ENCODE data around the gene DNAAF8.

DNAAF8 gene

GRCh38 chr16:4798456-4798855 lies 64.1 kb downstream of the DNAAF8 start:
- Histone ChIP-seq H3K4me1 (ENCODE audit: low read length) (0 out of 2 replicates have a peak, but pooled peaks cover 3% of the 10 kb centered on the region), H3K4me2 (ENCODE audit: low read depth, low read length) (no peak overlapping the region), H3K4me3 (ENCODE audit: low read length) (no peak overlapping the region), H3K9me2 (replicated peaks; ENCODE audit: insufficient read depth, low read length) (no peaks in the 10 kb centered on the region), H3K9ac (ENCODE audit: low read length) (no peak overlapping the region), H2AFZ (ENCODE audit: low read length) (no peak overlapping the region), H3K27me3 (replicated peaks; ENCODE audit: insufficient read depth, low read length) (no peaks in the 10 kb centered on the region), H3K27ac (ENCODE audit: low read length) (no peak overlapping the region), H3K36me3 (replicated peaks; ENCODE audit: insufficient read depth, low read length) (no peaks in the 10 kb centered on the region), H3K9me3 (replicated peaks; ENCODE audit: insufficient read depth, low read length) (no peaks in the 10 kb centered on the region), H4K20me1 (ENCODE audit: insufficient read depth, low read length) (no peaks in the 10 kb centered on the region), H3K79me2 (ENCODE audit: low read length) (no peaks in the 10 kb centered on the region), H3F3A (ENCODE audit: insufficient read depth, low read length) (peaks cover 14% of the 10 kb centered on the region)
- TF ChIP-seq EZH2phosphoT487 (IDR thresholded peaks at IDR 0.05; ENCODE audit: low read length): no peak
- TF ChIP-seq EZH2 (optimal IDR thresholded peaks at IDR 0.05; ENCODE audit: low read depth, low read length): no peak
- no peak for TF ChIP-seq CTCF (IDR thresholded peaks at IDR 0.05; ENCODE audit: low read length)
- DNase-seq: no peak

Measured in MM.1S (cell line).